Ascending aorta (tissue), 2 donors: Measurements from ENCODE around the gene YES1. TPM values are rescaled to one million over a fixed set of nuclear protein-coding genes. Genes with fewer than 3 reads are reported as not detected.
A peak's percentile ranks its signal among the peaks of the same experiment; 100 is the strongest.

ENCODE experiments used
- DNase-seq, 2 donors: peaks; one replicate each; pipeline ENCODE4 v3.0.0-alpha.2; 2019; ENCODE audit warnings: low spot score in 2 of 2
- H3K27ac ChIP-seq, 2 donors: fragments of 200-600 bp; sonication (generic); one replicate each; pipeline ENCODE4 v1.5.1; 2016 to 2017; ENCODE audit warnings: mild to moderate bottlenecking in 1 of 2
- H3K27me3 ChIP-seq: fragments of 200-600 bp; sonication (generic); one replicate; pipeline ENCODE4 v1.5.1; 2017
- H3K36me3 ChIP-seq, 2 donors: fragments of 200-600 bp; sonication (generic); one replicate each; pipeline ENCODE4 v1.5.1; 2016
- H3K4me1 ChIP-seq, 2 donors: fragments of 200-600 bp; sonication (generic); one replicate each; pipeline ENCODE4 v1.5.1; 2016 to 2017; ENCODE audit warnings: mild to moderate bottlenecking in 1 of 2
- H3K4me3 ChIP-seq, 2 donors: fragments of 200-600 bp; sonication (generic); one replicate each; pipeline ENCODE4 v1.5.1; 2016 to 2017; ENCODE audit warnings: mild to moderate bottlenecking in 1 of 2
- H3K9me3 ChIP-seq, 2 donors: fragments of 200-600 bp; sonication (generic); one replicate each; pipeline ENCODE4 v1.5.1; 2016
- intact Hi-C: fragments of 100-400 bp; cut with DNase I; formaldehyde crosslinking; loops from one replicate; pipeline ENCODE4 v1.15.1; 2023
- total RNA-seq: library from RNA; depleted of rRNA; stranded (reverse); fragments of >200 nt; gene quantifications from one replicate; pipeline ENCODE4 v1.1.0, GENCODE V29; 2016
- TF ChIP-seq, protein P1 (sequence below), 3 experiments: fragments of 200-600 bp in 2 of 3; fragments of 450-650 bp in 1 of 3; sonication (generic) in 2 of 3; IDR thresholded peaks; one replicate each; pipeline ENCODE4 v1.5.1; 2016 to 2019; ENCODE audit warnings: antibody characterized with exemption in 3 of 3, mild to moderate bottlenecking in 1 of 3, moderate library complexity in 1 of 3

YES1 gene
- total RNA-seq = 30.5 TPM

GRCh38 chr18:811892-812375 lies at the start of gene YES1:
Gene YES1 (minus strand): TSS chr18:812242. CDS start chr18:756827, 55,415 bp downstream.
- TF ChIP-seq, protein P1, sequence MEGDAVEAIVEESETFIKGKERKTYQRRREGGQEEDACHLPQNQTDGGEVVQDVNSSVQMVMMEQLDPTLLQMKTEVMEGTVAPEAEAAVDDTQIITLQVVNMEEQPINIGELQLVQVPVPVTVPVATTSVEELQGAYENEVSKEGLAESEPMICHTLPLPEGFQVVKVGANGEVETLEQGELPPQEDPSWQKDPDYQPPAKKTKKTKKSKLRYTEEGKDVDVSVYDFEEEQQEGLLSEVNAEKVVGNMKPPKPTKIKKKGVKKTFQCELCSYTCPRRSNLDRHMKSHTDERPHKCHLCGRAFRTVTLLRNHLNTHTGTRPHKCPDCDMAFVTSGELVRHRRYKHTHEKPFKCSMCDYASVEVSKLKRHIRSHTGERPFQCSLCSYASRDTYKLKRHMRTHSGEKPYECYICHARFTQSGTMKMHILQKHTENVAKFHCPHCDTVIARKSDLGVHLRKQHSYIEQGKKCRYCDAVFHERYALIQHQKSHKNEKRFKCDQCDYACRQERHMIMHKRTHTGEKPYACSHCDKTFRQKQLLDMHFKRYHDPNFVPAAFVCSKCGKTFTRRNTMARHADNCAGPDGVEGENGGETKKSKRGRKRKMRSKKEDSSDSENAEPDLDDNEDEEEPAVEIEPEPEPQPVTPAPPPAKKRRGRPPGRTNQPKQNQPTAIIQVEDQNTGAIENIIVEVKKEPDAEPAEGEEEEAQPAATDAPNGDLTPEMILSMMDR (IDR thresholded peaks at IDR 0.05) = no peak
- Histone ChIP-seq H3K36me3 (no peaks in the 10 kb centered on the region), H3K27me3 (no peaks in the 10 kb centered on the region), H3K4me1 (no peaks in the 10 kb centered on the region), H3K27ac (peak within 1 kb of the TSS; percentile 82 to 95), H3K4me3 (peak within 1 kb of the TSS; percentile 93 to 95), H3K9me3 (no peaks in the 10 kb centered on the region)
- intact Hi-C loops = loop anchor here (2.0 to 5.0 kb wide), 2 partner anchors 99 to 545 kb away; partner anchors contain the start of genes ENOSF1 and THOC1
- DNase-seq = peak in 1 of 2 donors; percentile 74

- H3K27me3 ChIP-seq = no peaks in the 10 kb centered on the region
- DNase-seq = no peak
- intact Hi-C loops = no loop called here
- no peaks in the 10 kb centered on the region for H3K4me1 ChIP-seq
- H3K9me3 ChIP-seq = no peaks in the 10 kb centered on the region
- TF ChIP-seq, protein P1 (IDR thresholded peaks at IDR 0.05) = no peak
- no peaks in the 10 kb centered on the region for H3K36me3 ChIP-seq
- H3K4me3 ChIP-seq = no peak overlapping the region
- no peak overlapping the region for H3K27ac ChIP-seq
Observed at GRCh38 chr18:857986-858385, 45.9 kb upstream of the YES1 start.

GRCh38 chr18:853471-853870 lies 41.4 kb upstream of the YES1 start:
- no peak for DNase-seq
- H3K4me3 ChIP-seq = no peak overlapping the region
- TF ChIP-seq, protein P1 (IDR thresholded peaks at IDR 0.05) = no peak
- H3K27me3 ChIP-seq = no peaks in the 10 kb centered on the region
- no peaks in the 10 kb centered on the region for H3K36me3 ChIP-seq
- no peaks in the 10 kb centered on the region for H3K4me1 ChIP-seq
- intact Hi-C loops = no loop called here
- no peak overlapping the region for H3K27ac ChIP-seq
- H3K9me3 ChIP-seq = no peaks in the 10 kb centered on the region

DNA sequence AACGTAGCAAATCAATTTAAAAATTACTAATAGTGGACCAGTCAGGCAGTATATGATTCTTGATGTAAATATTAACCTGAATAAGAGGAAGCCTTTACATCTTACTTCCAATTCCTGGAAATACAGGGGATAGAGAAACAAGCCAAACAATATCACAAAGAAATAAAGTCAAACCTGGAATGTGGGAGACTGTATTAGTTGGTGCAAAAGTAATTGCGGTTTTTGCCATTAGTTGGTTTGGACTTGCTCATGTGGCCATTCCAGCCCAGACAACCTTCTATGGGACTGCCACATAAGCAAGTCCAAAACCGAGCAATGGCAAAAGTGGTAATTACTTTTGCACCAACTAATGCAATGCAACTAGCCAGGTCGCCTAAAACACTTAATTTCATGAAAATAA lies 38.9 kb upstream of the YES1 start:
- Histone ChIP-seq H3K27me3 (no peaks in the 10 kb centered on the region), H3K4me3 (no peak overlapping the region), H3K4me1 (no peaks in the 10 kb centered on the region), H3K9me3 (no peaks in the 10 kb centered on the region), H3K27ac (no peak overlapping the region), H3K36me3 (no peaks in the 10 kb centered on the region)
- DNase-seq = no peak
- intact Hi-C loops = no loop called here
- TF ChIP-seq, protein P1 (IDR thresholded peaks at IDR 0.05) = no peak

- Histone ChIP-seq H3K36me3 (no peaks in the 10 kb centered on the region), H3K9me3 (no peaks in the 10 kb centered on the region), H3K27ac (no peak overlapping the region), H3K4me3 (no peak overlapping the region), H3K27me3 (no peaks in the 10 kb centered on the region), H3K4me1 (no peaks in the 10 kb centered on the region)
- TF ChIP-seq, protein P1 (IDR thresholded peaks at IDR 0.05) = no peak
- intact Hi-C loops = no loop called here
- DNase-seq = no peak
Observed at GRCh38 chr18:849021-849420, 37.0 kb upstream of the YES1 start.
